GM06990 (cell line): Measurements from ENCODE around the gene S100PBP.

ENCODE experiments used
- DNase-seq: peaks from one replicate; pipeline ENCODE4 v3.0.0-alpha.2; 2011; ENCODE audit not compliant: insufficient read length; ENCODE audit errors: extremely low read depth
- H3K27me3 ChIP-seq: replicated peaks from 2 replicates; pipeline ENCODE4 v1.6.0; 2011; ENCODE audit warnings: low read length; ENCODE audit not compliant: control insufficient read depth, insufficient read depth
- H3K36me3 ChIP-seq: 2 replicates; pipeline ENCODE4 v1.5.1; 2011; ENCODE audit warnings: low read length; ENCODE audit not compliant: control insufficient read depth, insufficient read depth
- H3K4me3 ChIP-seq: replicated peaks from 2 replicates; pipeline ENCODE4 v1.5.1; 2011; ENCODE audit warnings: low read depth, mild to moderate bottlenecking, control low read depth, low read length
- CTCF ChIP-seq: IDR thresholded peaks from 2 replicates; pipeline ENCODE4 v1.5.1; 2011; ENCODE audit warnings: low read length, control low read depth, mild to moderate bottlenecking, inconsistent platforms; ENCODE audit not compliant: insufficient read depth, poor library complexity, severe bottlenecking

S100PBP gene

GRCh38 chr1:32863218-32863880, 45.9 kb downstream of the S100PBP start:
- no peaks in the 10 kb centered on the region for H3K27me3 ChIP-seq
- peaks cover 12% of the 10 kb centered on the region for H3K36me3 ChIP-seq
- TF ChIP-seq CTCF, result no peak

GRCh38 chr1:32863881-32864245, 46.4 kb downstream of the S100PBP start:
- no peak for DNase-seq
- Histone ChIP-seq H3K27me3 (no peaks in the 10 kb centered on the region), H3K36me3 (peaks cover 12% of the 10 kb centered on the region), H3K4me3 (no peak overlapping the region)
- no peak for TF ChIP-seq CTCF

More at GRCh38 chr1:32863218-32863880, 45.9 kb downstream of the S100PBP start:
- DNase-seq, result no peak
- H3K4me3 ChIP-seq, result no peak overlapping the region

GRCh38 chr1:32864375-32865019, 47.0 kb downstream of the S100PBP start:
- Histone ChIP-seq H3K4me3 (no peak overlapping the region), H3K27me3 (no peaks in the 10 kb centered on the region), H3K36me3 (peaks cover 12% of the 10 kb centered on the region)
- DNase-seq, result no peak
- TF ChIP-seq CTCF, result no peak

GRCh38 chr1:32865639-32866405, 48.4 kb downstream of the S100PBP start:
- H3K27me3 ChIP-seq, result no peaks in the 10 kb centered on the region
- no peak for DNase-seq
- H3K36me3 ChIP-seq, result peaks cover 8% of the 10 kb centered on the region
- TF ChIP-seq CTCF, result no peak
- no peak overlapping the region for H3K4me3 ChIP-seq

- 0 out of 2 replicates have a peak, but pooled peaks cover 1% of the 10 kb centered on the region for H3K27me3 ChIP-seq
Measured at GRCh38 chr1:32867151-32867550, 49.7 kb downstream of the S100PBP start.

More at GRCh38 chr1:32867151-32867550, 49.7 kb downstream of the S100PBP start:
- Histone ChIP-seq H3K36me3 (peaks cover 8% of the 10 kb centered on the region), H3K4me3 (no peak overlapping the region)
- TF ChIP-seq CTCF, result no peak
- no peak for DNase-seq
